ENCODE results near the gene MYO10. TPM values are rescaled to one million over a fixed set of nuclear protein-coding genes. Genes with fewer than 3 reads are reported as not detected.

Gene MYO10
- total RNA-seq, 1 donor from 2014 or later: 80.2 TPM

GRCh38 chr5:16897800-16898199, 38.3 kb downstream of the MYO10 start:
- Histone ChIP-seq H3K27ac (ENCODE audit: low read depth, low read length) (peak overlapping the region; percentile 25), H3K79me2 (ENCODE audit: insufficient read depth, low read length) (peaks cover 96% of the 10 kb centered on the region), H2AFZ (ENCODE audit: low read depth, low read length) (no peak overlapping the region), H3K9me3 (ENCODE audit: insufficient read depth, low read depth, low read length) (no peaks in the 10 kb centered on the region), H3K4me1 (ENCODE audit: insufficient read depth, low read length) (peaks cover 39% of the 10 kb centered on the region), H3K36me3 (ENCODE audit: insufficient read depth, low read length) (no peaks in the 10 kb centered on the region), H3K27me3 (ENCODE audit: insufficient read depth, low read length) (no peaks in the 10 kb centered on the region), H3K4me3 (ENCODE audit: insufficient read depth, low read depth, low read length) (no peak overlapping the region), H3K9ac (ENCODE audit: low read length) (no peak overlapping the region), H3K4me2 (ENCODE audit: low read length) (peak overlapping the region; percentile 68), H4K20me1 (ENCODE audit: insufficient read depth, low read length) (peaks cover 87% of the 10 kb centered on the region)
- peaks cover 2% of the 10 kb centered on the region for H3K36me3 Mint-ChIP-seq (ENCODE audit: low read depth, unreplicated experiment)
- FAIRE-seq (no peak), DNase-seq (ENCODE audit: low read depth) (no peak)
- H3K27ac Mint-ChIP-seq (ENCODE audit: unreplicated experiment): no peak overlapping the region
- TF ChIP-seq EZH2 (IDR thresholded peaks at IDR 0.05; ENCODE audit: insufficient read depth, low read length): no peak
- no peak for TF ChIP-seq CTCF (IDR thresholded peaks at IDR 0.05; ENCODE audit: insufficient read depth, low read depth, low read length)
- peaks cover 39% of the 10 kb centered on the region for H3K4me1 Mint-ChIP-seq (ENCODE audit: low read depth, unreplicated experiment)
- no peaks in the 10 kb centered on the region for H3K9me3 Mint-ChIP-seq (ENCODE audit: unreplicated experiment)
- no peaks in the 10 kb centered on the region for H3K27me3 Mint-ChIP-seq (ENCODE audit: low read depth, unreplicated experiment)
- no peak overlapping the region for H3K4me3 Mint-ChIP-seq (ENCODE audit: unreplicated experiment)

- no peak overlapping the region for H3K4me3 ChIP-seq (ENCODE audit: insufficient read depth, low read depth, low read length)
- no peak overlapping the region for H3K4me3 Mint-ChIP-seq (ENCODE audit: unreplicated experiment)
- no peaks in the 10 kb centered on the region for H3K9me3 ChIP-seq (ENCODE audit: insufficient read depth, low read depth, low read length)
- H3K27ac ChIP-seq (ENCODE audit: low read depth, low read length): peak overlapping the region; percentile 25
- no peaks in the 10 kb centered on the region for H3K9me3 Mint-ChIP-seq (ENCODE audit: unreplicated experiment)
- no peaks in the 10 kb centered on the region for H3K27me3 ChIP-seq (ENCODE audit: insufficient read depth, low read length)
- peaks cover 39% of the 10 kb centered on the region for H3K4me1 Mint-ChIP-seq (ENCODE audit: low read depth, unreplicated experiment)
- TF ChIP-seq CTCF (IDR thresholded peaks at IDR 0.05; ENCODE audit: insufficient read depth, low read depth, low read length) (no peak), EZH2 (IDR thresholded peaks at IDR 0.05; ENCODE audit: insufficient read depth, low read length) (no peak)
- peak; percentile 82 for DNase-seq (ENCODE audit: low read depth)
- H3K9ac ChIP-seq (ENCODE audit: low read length): no peak overlapping the region
- no peak overlapping the region for H3K27ac Mint-ChIP-seq (ENCODE audit: unreplicated experiment)
- H3K4me1 ChIP-seq (ENCODE audit: insufficient read depth, low read length): peaks cover 39% of the 10 kb centered on the region
- FAIRE-seq: peak; percentile 45
- H3K36me3 Mint-ChIP-seq (ENCODE audit: low read depth, unreplicated experiment): peaks cover 2% of the 10 kb centered on the region
- H4K20me1 ChIP-seq (ENCODE audit: insufficient read depth, low read length): peaks cover 87% of the 10 kb centered on the region
- H2AFZ ChIP-seq (ENCODE audit: low read depth, low read length): no peak overlapping the region
- H3K79me2 ChIP-seq (ENCODE audit: insufficient read depth, low read length): peaks cover 96% of the 10 kb centered on the region
- no peaks in the 10 kb centered on the region for H3K36me3 ChIP-seq (ENCODE audit: insufficient read depth, low read length)
- no peaks in the 10 kb centered on the region for H3K27me3 Mint-ChIP-seq (ENCODE audit: low read depth, unreplicated experiment)
- peak overlapping the region; percentile 68 for H3K4me2 ChIP-seq (ENCODE audit: low read length)
These were observed 38.8 kb downstream of the MYO10 start for GRCh38 chr5:16897284-16897704.

- H3K79me2 ChIP-seq (ENCODE audit: insufficient read depth, low read length): peaks cover 96% of the 10 kb centered on the region
- peak overlapping the region; percentile 64 for H3K27ac Mint-ChIP-seq (ENCODE audit: unreplicated experiment)
- H3K36me3 Mint-ChIP-seq (ENCODE audit: low read depth, unreplicated experiment): peaks cover 2% of the 10 kb centered on the region
- no peak overlapping the region for H3K4me3 Mint-ChIP-seq (ENCODE audit: unreplicated experiment)
- no peak overlapping the region for H2AFZ ChIP-seq (ENCODE audit: low read depth, low read length)
- H3K9me3 ChIP-seq (ENCODE audit: insufficient read depth, low read depth, low read length): no peaks in the 10 kb centered on the region
- peaks cover 39% of the 10 kb centered on the region for H3K4me1 Mint-ChIP-seq (ENCODE audit: low read depth, unreplicated experiment)
- FAIRE-seq (no peak), DNase-seq (ENCODE audit: low read depth) (no peak)
- no peaks in the 10 kb centered on the region for H3K36me3 ChIP-seq (ENCODE audit: insufficient read depth, low read length)
- no peaks in the 10 kb centered on the region for H3K27me3 ChIP-seq (ENCODE audit: insufficient read depth, low read length)
- H3K4me3 ChIP-seq (ENCODE audit: insufficient read depth, low read depth, low read length): no peak overlapping the region
- H3K9ac ChIP-seq (ENCODE audit: low read length): peak overlapping the region; percentile 17
- no peak for TF ChIP-seq CTCF (IDR thresholded peaks at IDR 0.05; ENCODE audit: insufficient read depth, low read depth, low read length)
- no peak for TF ChIP-seq EZH2 (IDR thresholded peaks at IDR 0.05; ENCODE audit: insufficient read depth, low read length)
- H3K4me1 ChIP-seq (ENCODE audit: insufficient read depth, low read length): peaks cover 39% of the 10 kb centered on the region
- H3K27me3 Mint-ChIP-seq (ENCODE audit: low read depth, unreplicated experiment): no peaks in the 10 kb centered on the region
- H3K27ac ChIP-seq (ENCODE audit: low read depth, low read length): peak overlapping the region; percentile 2
- H3K4me2 ChIP-seq (ENCODE audit: low read length): peak overlapping the region; percentile 68
- no peaks in the 10 kb centered on the region for H3K9me3 Mint-ChIP-seq (ENCODE audit: unreplicated experiment)
- H4K20me1 ChIP-seq (ENCODE audit: insufficient read depth, low read length): peaks cover 89% of the 10 kb centered on the region
These were observed 39.3 kb downstream of the MYO10 start for GRCh38 chr5:16896767-16897166.
